Measurements from ENCODE around the gene SCO1.

SCO1 gene

DNA sequence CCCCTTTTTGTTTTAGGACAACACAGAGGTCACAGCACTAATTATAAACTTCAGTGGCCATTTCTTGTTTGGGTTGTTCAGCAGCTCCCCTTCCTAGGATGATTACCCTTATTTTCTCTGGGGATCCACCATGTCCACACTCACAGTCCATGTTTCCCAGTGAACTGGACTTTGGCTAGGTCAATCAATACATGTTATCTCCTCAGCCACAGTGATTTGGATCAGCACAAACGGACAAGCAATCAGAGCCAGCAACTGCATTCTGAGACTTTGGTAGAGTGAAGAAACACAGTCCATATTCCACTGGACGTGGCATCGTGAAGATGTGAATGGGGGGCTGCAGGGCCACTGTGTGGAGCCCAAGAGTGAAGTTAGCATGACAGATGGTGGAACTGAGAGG, 27.9 kb upstream of the SCO1 start:
- no peak for TF ChIP-seq EZH2phosphoT487 (IDR thresholded peaks at IDR 0.05; ENCODE audit: low read depth)
- TF ChIP-seq, protein P1, sequence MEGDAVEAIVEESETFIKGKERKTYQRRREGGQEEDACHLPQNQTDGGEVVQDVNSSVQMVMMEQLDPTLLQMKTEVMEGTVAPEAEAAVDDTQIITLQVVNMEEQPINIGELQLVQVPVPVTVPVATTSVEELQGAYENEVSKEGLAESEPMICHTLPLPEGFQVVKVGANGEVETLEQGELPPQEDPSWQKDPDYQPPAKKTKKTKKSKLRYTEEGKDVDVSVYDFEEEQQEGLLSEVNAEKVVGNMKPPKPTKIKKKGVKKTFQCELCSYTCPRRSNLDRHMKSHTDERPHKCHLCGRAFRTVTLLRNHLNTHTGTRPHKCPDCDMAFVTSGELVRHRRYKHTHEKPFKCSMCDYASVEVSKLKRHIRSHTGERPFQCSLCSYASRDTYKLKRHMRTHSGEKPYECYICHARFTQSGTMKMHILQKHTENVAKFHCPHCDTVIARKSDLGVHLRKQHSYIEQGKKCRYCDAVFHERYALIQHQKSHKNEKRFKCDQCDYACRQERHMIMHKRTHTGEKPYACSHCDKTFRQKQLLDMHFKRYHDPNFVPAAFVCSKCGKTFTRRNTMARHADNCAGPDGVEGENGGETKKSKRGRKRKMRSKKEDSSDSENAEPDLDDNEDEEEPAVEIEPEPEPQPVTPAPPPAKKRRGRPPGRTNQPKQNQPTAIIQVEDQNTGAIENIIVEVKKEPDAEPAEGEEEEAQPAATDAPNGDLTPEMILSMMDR (IDR thresholded peaks at IDR 0.05; ENCODE audit: low read depth, low read length): no peak
- Histone ChIP-seq H3K9me3 (ENCODE audit: insufficient read depth, low read length) (no peaks in the 10 kb centered on the region), H3K4me3 (ENCODE audit: low read length) (no peak overlapping the region)

DNA sequence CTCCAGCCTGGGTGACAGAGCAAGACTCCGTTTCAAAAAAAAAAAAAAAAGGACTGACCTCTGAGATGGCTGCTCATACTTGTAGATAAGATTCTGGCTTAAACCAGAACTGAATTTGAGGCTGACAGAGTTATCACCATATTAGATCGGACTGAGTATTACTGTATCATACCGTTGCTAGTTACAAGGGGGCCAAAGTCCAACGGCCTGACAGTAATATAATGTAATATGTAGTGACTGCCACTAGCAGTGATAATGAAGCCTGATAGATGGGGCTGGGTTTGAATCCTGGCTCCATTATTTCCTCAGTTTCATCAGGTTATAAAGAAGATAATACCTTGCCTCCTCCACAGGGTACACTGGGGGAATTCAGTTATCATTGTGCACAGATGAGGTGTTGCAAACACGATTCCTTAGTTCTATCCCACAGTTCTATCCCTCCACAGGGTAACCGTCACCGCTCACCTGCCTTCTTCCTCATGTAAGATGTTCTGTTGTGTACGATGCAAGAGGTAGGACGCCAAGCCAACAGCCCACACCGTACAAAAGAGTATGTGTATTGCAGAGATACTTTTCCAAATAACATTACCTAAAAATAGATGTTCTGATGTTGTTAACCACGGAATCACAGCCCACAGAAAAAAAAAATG, 27.3 kb upstream of the SCO1 start:
- Histone ChIP-seq H3K9me3 (ENCODE audit: insufficient read depth, low read length) (no peaks in the 10 kb centered on the region), H3K36me3 (replicated peaks; ENCODE audit: low read depth, low read length) (no peaks in the 10 kb centered on the region), H3K79me2 (ENCODE audit: low read length) (no peaks in the 10 kb centered on the region), H3K27ac (ENCODE audit: low read length) (no peak overlapping the region), H2AFZ (ENCODE audit: low read depth, low read length) (no peak overlapping the region), H3K9ac (ENCODE audit: low read length) (no peak overlapping the region), H3K4me1 (ENCODE audit: low read length) (no peaks in the 10 kb centered on the region), H3K27me3 (ENCODE audit: low read depth, low read length) (no peaks in the 10 kb centered on the region), H4K20me1 (ENCODE audit: insufficient read depth, low read length) (no peaks in the 10 kb centered on the region), H3K4me2 (ENCODE audit: low read length) (no peak overlapping the region), H3K4me3 (ENCODE audit: low read length) (no peak overlapping the region)
- TF ChIP-seq EZH2phosphoT487 (IDR thresholded peaks at IDR 0.05; ENCODE audit: low read depth): no peak
- TF ChIP-seq, protein P1 (IDR thresholded peaks at IDR 0.05; ENCODE audit: low read depth, low read length): no peak

More for the DNA sequence above, 27.9 kb upstream of the SCO1 start:
- H3K4me1 ChIP-seq (ENCODE audit: low read length): no peaks in the 10 kb centered on the region
- H3K9ac ChIP-seq (ENCODE audit: low read length): no peak overlapping the region
- H3K79me2 ChIP-seq (ENCODE audit: low read length): no peaks in the 10 kb centered on the region
- H4K20me1 ChIP-seq (ENCODE audit: insufficient read depth, low read length): no peaks in the 10 kb centered on the region
- H3K36me3 ChIP-seq (replicated peaks; ENCODE audit: low read depth, low read length): no peaks in the 10 kb centered on the region
- H3K27ac ChIP-seq (ENCODE audit: low read length): no peak overlapping the region
- no peak overlapping the region for H2AFZ ChIP-seq (ENCODE audit: low read depth, low read length)
- no peak overlapping the region for H3K4me2 ChIP-seq (ENCODE audit: low read length)
- H3K27me3 ChIP-seq (ENCODE audit: low read depth, low read length): no peaks in the 10 kb centered on the region

DNA sequence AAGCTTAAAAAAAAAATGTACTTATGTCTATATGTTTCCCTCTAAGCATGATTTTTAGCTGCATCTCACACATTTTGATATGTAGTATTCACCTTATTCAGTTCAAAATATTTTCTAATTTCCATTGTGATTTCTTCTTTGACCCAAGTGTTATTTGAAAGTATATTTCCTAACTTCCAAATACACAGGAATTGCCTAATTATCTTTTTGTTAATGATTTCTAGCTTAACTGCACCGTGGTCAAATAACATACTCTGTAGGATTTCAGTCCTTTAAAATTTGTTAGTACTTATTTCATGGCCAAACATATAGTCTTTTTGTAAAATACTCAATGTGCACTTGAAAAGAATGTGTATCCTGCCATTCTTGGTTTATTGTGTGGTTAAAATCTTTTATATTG, 21.2 kb upstream of the SCO1 start:
- Histone ChIP-seq H4K20me1 (ENCODE audit: insufficient read depth, low read length) (no peaks in the 10 kb centered on the region), H3K27ac (ENCODE audit: low read length) (no peak overlapping the region), H3K9ac (ENCODE audit: low read length) (no peak overlapping the region), H3K9me3 (ENCODE audit: insufficient read depth, low read length) (no peaks in the 10 kb centered on the region), H3K4me2 (ENCODE audit: low read length) (no peak overlapping the region), H3K27me3 (ENCODE audit: low read depth, low read length) (no peaks in the 10 kb centered on the region), H3K4me3 (ENCODE audit: low read length) (no peak overlapping the region), H2AFZ (ENCODE audit: low read depth, low read length) (no peak overlapping the region), H3K4me1 (ENCODE audit: low read length) (no peaks in the 10 kb centered on the region), H3K36me3 (replicated peaks; ENCODE audit: low read depth, low read length) (no peaks in the 10 kb centered on the region), H3K79me2 (ENCODE audit: low read length) (no peaks in the 10 kb centered on the region)
- TF ChIP-seq EZH2phosphoT487 (IDR thresholded peaks at IDR 0.05; ENCODE audit: low read depth): no peak
- TF ChIP-seq, protein P1 (IDR thresholded peaks at IDR 0.05; ENCODE audit: low read depth, low read length): no peak

DNA sequence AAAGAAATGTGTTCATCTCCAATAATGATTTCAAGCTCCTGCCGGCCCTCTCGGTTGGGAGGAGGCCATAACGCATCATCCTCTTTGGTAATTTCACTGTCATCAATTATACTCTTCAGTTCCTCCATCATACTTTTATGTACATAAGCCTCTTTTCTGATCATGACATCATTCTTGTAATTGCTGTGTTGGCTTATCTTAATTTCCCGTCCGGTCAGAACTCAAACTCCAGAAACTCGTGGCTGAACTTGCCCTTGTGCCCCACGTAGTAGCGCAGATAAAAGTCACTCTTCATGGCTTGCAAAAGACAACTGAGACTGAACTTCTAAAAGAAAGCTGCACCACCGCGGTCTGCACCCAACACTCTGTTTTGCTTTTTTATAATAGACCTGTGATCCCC, 18.9 kb upstream of the SCO1 start:
- no peak overlapping the region for H3K27ac ChIP-seq (ENCODE audit: low read length)
- H2AFZ ChIP-seq (ENCODE audit: low read depth, low read length): no peak overlapping the region
- H3K4me2 ChIP-seq (ENCODE audit: low read length): no peak overlapping the region
- H3K27me3 ChIP-seq (ENCODE audit: low read depth, low read length): no peaks in the 10 kb centered on the region
- H3K79me2 ChIP-seq (ENCODE audit: low read length): no peaks in the 10 kb centered on the region
- no peaks in the 10 kb centered on the region for H3K4me1 ChIP-seq (ENCODE audit: low read length)
- no peak overlapping the region for H3K4me3 ChIP-seq (ENCODE audit: low read length)
- no peaks in the 10 kb centered on the region for H3K9me3 ChIP-seq (ENCODE audit: insufficient read depth, low read length)
- H3K9ac ChIP-seq (ENCODE audit: low read length): no peak overlapping the region
- TF ChIP-seq, protein P1 (IDR thresholded peaks at IDR 0.05; ENCODE audit: low read depth, low read length): no peak
- no peak for TF ChIP-seq EZH2phosphoT487 (IDR thresholded peaks at IDR 0.05; ENCODE audit: low read depth)
- H3K36me3 ChIP-seq (replicated peaks; ENCODE audit: low read depth, low read length): peaks cover 8% of the 10 kb centered on the region
- H4K20me1 ChIP-seq (ENCODE audit: insufficient read depth, low read length): no peaks in the 10 kb centered on the region

Data from OCI-LY3 (cell line).